ENCODE results near the gene GRIN3A.
A peak's percentile ranks its signal among the peaks of the same experiment; 100 is the strongest.
"Not testable (repeated sequence)": the region's sequence is repeated elsewhere in the genome, so short reads cannot be mapped to it uniquely, and the experiment has no call there.

The GRIN3A gene

DNA sequence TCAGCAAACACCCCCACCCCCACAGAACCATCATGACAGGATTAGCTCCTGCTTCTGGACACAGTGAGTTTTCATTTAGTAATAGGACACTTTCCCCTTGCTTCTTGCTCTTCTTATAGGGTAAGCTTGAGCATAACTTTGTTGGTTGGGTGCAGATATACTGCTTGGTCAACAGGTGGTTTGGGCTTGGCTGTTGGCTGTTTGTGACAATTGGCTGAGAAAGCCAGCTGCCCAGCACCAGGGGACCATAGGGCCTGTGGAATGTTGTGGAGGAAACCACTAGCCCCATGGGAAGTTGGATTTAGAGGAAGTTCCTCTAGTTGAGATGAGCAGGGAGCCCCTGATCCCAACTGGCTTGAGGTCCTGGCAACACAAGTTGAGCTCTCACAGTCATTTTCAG lies 174.2 kb downstream of the GRIN3A start:
- no peak overlapping the region for H3K27ac Mint-ChIP-seq
- H3K27me3 Mint-ChIP-seq (ENCODE audit: low read depth), result no peaks in the 10 kb centered on the region
- H3K9me3 Mint-ChIP-seq, result no peaks in the 10 kb centered on the region
- peaks cover 9% of the 10 kb centered on the region for H3K4me1 Mint-ChIP-seq (ENCODE audit: low read depth)
- peaks cover 53% of the 10 kb centered on the region for H3K36me3 Mint-ChIP-seq (ENCODE audit: low read depth)
- H3K4me3 Mint-ChIP-seq, result no peak overlapping the region

DNA sequence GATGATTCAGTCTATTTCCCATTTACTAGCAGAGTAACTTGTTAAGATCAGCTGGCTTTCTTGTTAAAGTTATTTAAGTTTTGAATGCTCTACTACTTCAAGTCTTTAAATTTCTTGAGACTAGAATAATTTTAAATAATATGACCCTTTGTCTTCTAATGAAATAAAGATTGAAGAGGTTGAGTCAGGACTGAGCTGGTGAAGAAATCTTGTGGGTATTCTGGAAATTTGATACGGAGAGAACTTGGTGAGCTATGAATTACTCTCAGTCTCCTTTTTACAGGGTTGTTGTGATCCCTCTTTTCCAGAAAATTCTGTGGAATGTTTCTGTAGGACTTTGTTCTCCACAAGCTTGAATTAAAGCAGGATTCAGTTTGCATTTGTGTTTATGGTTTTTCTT lies 175.5 kb downstream of the GRIN3A start:
- Mint-ChIP-seq H3K27ac (no peak overlapping the region), H3K4me1 (ENCODE audit: low read depth) (peaks cover 9% of the 10 kb centered on the region), H3K36me3 (ENCODE audit: low read depth) (peaks cover 63% of the 10 kb centered on the region), H3K4me3 (no peak overlapping the region), H3K9me3 (peaks cover 4% of the 10 kb centered on the region), H3K27me3 (ENCODE audit: low read depth) (no peaks in the 10 kb centered on the region)

DNA sequence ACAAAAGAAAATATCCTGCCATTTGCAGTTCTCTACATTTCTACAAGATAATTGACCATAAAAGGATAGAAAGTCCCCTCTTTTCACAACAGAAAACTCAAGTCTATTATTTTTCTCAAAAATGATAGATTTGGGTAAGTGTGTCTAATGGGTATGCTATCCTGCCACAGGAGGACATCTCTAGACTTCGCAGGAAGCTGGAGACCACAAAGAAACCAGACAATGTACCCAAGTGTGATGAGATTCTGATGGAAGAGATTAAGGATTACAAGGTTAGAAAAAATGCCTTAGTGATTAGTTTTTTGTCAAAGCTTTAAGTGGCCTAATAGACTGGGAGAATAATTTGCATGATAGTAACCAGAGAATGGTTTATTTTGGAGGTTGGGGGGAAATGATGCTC lies 176.7 kb downstream of the GRIN3A start:
- no peaks in the 10 kb centered on the region for H3K27me3 Mint-ChIP-seq (ENCODE audit: low read depth)
- no peak overlapping the region for H3K4me3 Mint-ChIP-seq
- H3K27ac Mint-ChIP-seq, result no peak overlapping the region
- H3K9me3 Mint-ChIP-seq, result peaks cover 4% of the 10 kb centered on the region
- peaks cover 8% of the 10 kb centered on the region for H3K4me1 Mint-ChIP-seq (ENCODE audit: low read depth)
- H3K36me3 Mint-ChIP-seq (ENCODE audit: low read depth), result peaks cover 69% of the 10 kb centered on the region

DNA sequence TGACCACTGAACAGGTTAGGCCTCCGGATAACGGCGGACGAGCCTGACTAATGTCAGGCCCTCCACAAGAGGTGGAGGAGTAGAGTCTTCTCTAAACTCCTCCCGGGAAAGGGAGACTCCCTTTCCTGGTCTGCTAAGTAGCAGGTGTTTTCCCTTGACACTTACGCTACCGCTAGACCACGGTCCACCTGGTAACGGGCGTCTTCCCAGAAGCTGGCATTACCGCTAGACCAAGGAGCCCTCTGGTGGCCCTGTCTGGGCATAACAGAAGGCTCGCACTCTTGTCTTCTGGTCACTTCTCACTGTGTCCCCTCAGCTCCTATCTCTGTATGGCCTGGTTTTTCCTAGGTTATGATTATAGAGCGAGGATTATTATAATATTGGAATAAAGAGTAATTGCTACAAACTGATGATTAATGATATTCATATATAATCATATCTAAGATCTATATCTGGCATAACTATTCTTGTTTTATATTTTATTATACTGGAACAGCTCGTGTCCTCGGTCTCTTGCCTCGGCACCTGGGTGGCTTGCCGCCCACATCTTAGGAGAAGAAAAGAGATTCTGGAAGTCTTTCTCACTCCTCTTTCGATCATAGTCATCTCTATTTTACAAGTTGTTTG lies 188.9 kb downstream of the GRIN3A start:
- H3K27ac Mint-ChIP-seq; H3K4me3 Mint-ChIP-seq; H3K27me3 Mint-ChIP-seq (ENCODE audit: low read depth); H3K4me1 Mint-ChIP-seq (ENCODE audit: low read depth); H3K9me3 Mint-ChIP-seq: not testable (repeated sequence)
- peaks cover 69% of the 10 kb centered on the region for H3K36me3 Mint-ChIP-seq (ENCODE audit: low read depth)

DNA sequence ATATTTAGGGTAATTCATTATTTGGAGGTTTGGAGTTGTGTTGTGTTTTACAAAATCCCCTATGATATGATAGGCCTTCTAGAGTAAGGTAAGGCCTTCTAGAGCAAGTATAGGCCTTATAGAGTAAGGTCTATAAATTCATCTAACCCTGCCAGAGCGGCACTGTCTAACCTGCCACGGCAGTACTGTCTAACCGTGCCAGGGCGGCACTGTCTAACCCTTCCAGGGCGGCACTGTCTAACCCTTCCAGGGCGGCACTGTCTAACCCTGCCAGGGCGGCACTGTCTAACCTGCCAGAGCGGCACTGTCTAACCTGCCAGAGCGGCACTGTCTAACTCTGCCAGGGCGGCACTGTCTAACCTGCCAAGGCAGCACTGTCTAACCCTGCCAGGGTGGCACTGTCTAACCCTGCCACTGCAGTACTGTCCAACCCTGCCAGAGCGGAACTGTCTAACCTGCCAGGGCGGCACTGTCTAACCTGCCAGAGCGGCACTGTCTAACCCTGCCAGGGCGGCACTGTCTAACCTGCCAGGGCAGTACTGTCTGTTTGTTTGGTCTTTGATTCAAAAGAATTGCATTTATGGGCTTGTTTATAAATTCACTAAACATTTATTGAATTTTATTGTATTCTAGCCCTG lies 195.2 kb downstream of the GRIN3A start:
- Mint-ChIP-seq H3K4me3 (no peak overlapping the region), H3K36me3 (ENCODE audit: low read depth) (peaks cover 33% of the 10 kb centered on the region), H3K9me3 (no peaks in the 10 kb centered on the region), H3K27ac (no peak overlapping the region), H3K27me3 (ENCODE audit: low read depth) (no peaks in the 10 kb centered on the region), H3K4me1 (ENCODE audit: low read depth) (no peaks in the 10 kb centered on the region)

DNA sequence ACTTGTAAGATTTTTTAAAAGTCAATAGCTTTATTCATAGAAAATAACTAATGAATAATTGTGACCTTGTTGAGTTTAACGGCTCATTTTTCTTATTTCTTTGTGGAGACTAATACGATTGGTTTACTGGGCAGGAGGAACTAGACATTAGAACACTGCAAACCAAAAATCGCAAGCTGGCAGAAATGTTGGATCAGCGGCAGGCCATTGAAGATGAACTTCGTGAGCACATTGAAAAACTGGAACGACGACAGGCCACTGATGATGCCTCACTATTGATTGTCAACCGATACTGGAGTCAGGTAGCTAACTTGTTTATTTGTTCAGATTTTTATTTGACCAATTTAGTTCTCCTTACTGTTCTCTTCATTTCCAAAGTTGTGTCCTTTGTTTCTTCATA lies 198.4 kb downstream of the GRIN3A start:
- Mint-ChIP-seq H3K4me1 (ENCODE audit: low read depth) (peaks cover 8% of the 10 kb centered on the region), H3K9me3 (no peaks in the 10 kb centered on the region), H3K27ac (no peak overlapping the region), H3K4me3 (no peak overlapping the region), H3K27me3 (ENCODE audit: low read depth) (no peaks in the 10 kb centered on the region), H3K36me3 (ENCODE audit: low read depth) (peaks cover 13% of the 10 kb centered on the region)

DNA sequence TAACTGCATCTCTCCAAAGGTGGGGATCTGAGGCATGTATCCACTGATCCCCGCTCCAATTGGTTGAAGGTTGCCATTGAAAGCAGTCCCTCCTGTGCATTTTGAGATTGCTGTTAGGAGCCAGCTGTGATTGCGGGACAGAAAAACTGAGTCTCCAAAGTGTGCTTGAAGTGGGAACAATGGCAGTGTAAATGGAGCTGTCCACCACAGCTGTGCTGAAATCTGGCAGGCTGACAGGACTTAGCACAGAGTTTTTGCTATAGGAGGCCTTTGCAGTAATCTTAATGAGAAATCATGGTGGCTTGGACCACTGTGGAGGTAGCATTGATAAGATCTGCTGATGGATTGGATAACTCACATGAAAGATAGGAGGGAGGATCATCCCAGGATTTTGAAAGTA lies 201.5 kb downstream of the GRIN3A start:
- H3K27me3 Mint-ChIP-seq (ENCODE audit: low read depth), result no peaks in the 10 kb centered on the region
- H3K27ac Mint-ChIP-seq, result no peak overlapping the region
- no peak overlapping the region for H3K4me3 Mint-ChIP-seq
- H3K4me1 Mint-ChIP-seq (ENCODE audit: low read depth), result peaks cover 19% of the 10 kb centered on the region
- H3K9me3 Mint-ChIP-seq, result no peaks in the 10 kb centered on the region
- peaks cover 12% of the 10 kb centered on the region for H3K36me3 Mint-ChIP-seq (ENCODE audit: low read depth)

DNA sequence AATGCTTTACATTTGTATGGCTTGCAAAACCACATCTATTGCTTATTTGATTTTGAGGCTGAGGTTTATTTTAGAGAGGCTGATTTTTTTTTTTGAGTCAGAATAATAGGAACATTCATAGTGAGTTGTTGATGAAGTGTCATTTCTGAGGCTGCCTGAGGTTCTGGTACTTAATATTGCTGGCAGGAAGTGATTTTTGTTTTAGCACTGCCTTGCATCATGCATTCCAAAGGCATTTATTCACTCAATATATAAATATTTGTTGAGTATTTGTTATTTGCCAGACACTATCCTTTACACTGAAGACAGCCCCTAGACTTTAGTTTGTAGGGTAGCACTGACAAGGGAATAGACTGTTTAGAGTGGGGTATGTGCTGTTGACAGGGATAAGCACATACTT lies 202.1 kb downstream of the GRIN3A start:
- peaks cover 12% of the 10 kb centered on the region for H3K36me3 Mint-ChIP-seq (ENCODE audit: low read depth)

DNA sequence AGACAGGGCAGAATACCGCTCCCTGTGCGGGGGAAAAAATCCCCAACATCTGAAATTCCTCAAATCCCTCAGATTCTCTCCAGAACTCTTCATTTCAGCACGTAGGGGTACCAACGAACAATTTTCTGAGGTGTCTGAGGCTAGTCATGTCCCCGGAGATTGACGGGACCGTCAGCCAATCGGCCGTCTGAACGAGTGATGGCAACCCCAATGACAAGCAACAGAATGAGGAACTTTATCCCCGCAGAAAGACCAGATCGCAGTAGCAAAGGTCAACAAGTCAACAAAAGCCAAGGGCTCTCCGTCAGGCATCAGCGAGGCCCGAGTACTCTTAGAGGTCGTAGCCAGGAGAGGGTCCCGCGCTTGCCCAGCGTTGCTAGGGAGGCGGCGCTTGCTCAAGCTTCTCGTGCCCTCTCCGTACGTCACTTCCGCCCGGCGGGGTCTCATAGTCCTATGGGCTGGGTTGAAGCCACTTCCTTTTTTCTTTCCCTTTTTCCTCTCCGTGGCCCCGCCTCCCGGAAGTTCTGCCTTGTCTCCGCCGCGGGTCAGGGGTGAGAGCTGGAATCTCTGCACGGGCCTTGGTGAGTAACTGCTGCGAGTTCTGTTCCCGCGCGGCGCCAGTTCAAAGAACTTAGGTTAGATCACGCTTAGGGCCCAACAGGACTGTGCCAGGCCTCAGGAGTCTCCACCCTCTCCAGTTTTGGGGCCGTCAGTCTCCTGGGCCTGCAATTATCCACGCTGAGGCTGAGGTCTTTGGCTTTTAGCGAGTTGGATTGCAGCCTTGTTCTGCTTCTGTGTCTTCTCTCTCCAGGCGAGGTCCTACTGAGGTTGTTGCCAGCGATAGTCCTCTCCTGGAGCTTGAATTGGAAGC lies 204.9 kb downstream of the GRIN3A start, which contains the start of gene RNF20:
Gene RNF20, plus strand, starts transcription at position 520 of the 871 bp plus-strand sequence. CDS start 1,571 bp downstream, outside the sequence.
- H3K36me3 Mint-ChIP-seq (ENCODE audit: low read depth), result peaks cover 12% of the 10 kb centered on the region
- H3K4me1 Mint-ChIP-seq (ENCODE audit: low read depth), result peaks cover 22% of the 10 kb centered on the region
- peak within 1 kb of the TSS; percentile 100 for H3K27ac Mint-ChIP-seq
- no peaks in the 10 kb centered on the region for H3K9me3 Mint-ChIP-seq
- peak within 1 kb of the TSS; percentile 98 for H3K4me3 Mint-ChIP-seq
- peaks cover 4% of the 10 kb centered on the region for H3K27me3 Mint-ChIP-seq (ENCODE audit: low read depth)

More for the DNA sequence above, 202.1 kb downstream of the GRIN3A start:
- Mint-ChIP-seq H3K9me3 (no peaks in the 10 kb centered on the region), H3K4me1 (ENCODE audit: low read depth) (peaks cover 19% of the 10 kb centered on the region), H3K27me3 (ENCODE audit: low read depth) (no peaks in the 10 kb centered on the region), H3K27ac (no peak overlapping the region), H3K4me3 (no peak overlapping the region)

DNA sequence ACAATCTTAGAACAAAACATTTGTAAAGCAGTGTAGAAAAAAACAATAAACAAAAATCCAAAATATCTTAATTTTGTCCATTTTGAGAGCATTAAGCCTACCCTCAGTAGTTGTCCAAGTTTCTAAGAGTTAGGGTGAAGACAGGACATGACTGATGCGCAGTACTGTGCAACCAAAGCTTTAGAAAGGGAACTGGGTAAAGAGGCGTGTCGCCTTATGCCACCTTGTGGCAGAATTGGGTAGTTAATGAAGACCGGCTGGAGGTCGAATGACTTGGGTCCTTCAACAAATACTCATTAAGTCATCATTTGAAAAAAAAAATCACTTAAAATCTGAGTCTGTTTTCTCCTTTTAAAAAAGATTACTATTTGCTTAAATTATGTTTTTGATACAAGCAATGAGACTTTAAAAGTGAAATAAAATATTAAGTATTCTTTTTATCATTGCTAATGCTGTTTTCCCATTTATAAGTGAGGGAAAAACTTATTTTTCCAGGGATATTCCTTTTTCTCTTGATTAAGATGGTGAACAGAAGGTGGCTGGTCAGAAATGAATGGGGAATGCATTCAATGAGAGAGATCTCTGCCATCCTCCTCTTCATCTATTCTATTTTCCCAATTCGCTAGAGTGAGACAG lies 208.3 kb downstream of the GRIN3A start:
- H3K27ac Mint-ChIP-seq, result no peak overlapping the region
- no peak overlapping the region for H3K4me3 Mint-ChIP-seq
- peaks cover 15% of the 10 kb centered on the region for H3K4me1 Mint-ChIP-seq (ENCODE audit: low read depth)
- H3K9me3 Mint-ChIP-seq, result no peaks in the 10 kb centered on the region
- peaks cover 4% of the 10 kb centered on the region for H3K27me3 Mint-ChIP-seq (ENCODE audit: low read depth)
- H3K36me3 Mint-ChIP-seq (ENCODE audit: low read depth), result peaks cover 5% of the 10 kb centered on the region

DNA sequence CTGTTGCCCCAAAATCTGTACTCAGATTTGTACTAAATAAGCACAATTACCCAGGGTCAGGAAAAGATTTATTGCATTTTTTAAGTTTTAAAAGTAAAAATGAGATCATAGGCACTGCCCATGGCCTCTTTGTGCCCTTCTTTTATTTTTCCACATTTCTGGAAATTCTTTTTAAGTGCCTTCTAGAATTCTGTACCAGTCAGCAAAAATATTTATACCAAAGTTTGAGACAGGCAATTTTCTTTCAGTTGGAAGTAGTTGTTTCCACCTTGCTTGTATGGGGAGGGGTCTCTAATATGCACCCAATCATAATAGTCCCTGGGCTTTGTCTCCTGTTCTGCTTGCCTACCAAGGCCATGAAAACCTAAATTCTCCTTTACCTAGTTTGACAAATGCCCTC lies 210.4 kb downstream of the GRIN3A start:
- Mint-ChIP-seq H3K27ac (no peak overlapping the region), H3K27me3 (ENCODE audit: low read depth) (peaks cover 16% of the 10 kb centered on the region), H3K36me3 (ENCODE audit: low read depth) (no peaks in the 10 kb centered on the region), H3K4me1 (ENCODE audit: low read depth) (peaks cover 6% of the 10 kb centered on the region), H3K4me3 (no peak overlapping the region), H3K9me3 (no peaks in the 10 kb centered on the region)

DNA sequence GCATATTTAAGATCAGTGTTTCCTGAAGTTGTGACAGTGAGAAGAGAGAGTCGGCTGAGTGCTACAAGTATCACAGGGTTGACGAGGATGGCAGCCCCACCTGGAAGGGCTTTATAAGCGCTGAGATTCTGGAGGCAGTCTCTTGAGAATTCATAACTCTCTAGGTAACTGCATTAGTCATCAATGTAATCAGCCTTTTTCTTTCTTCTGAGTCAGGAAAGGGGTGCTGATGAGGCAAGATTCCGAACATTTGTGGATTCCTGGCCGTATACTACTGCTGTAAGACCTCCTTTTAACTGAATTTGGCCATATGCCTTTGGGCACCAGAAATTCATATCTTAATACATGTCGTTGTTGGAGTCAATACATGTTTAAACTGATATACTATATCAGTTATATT lies 211.4 kb downstream of the GRIN3A start:
- Mint-ChIP-seq H3K4me1 (ENCODE audit: low read depth) (peaks cover 3% of the 10 kb centered on the region), H3K27me3 (ENCODE audit: low read depth) (peaks cover 24% of the 10 kb centered on the region), H3K4me3 (no peak overlapping the region)

DNA sequence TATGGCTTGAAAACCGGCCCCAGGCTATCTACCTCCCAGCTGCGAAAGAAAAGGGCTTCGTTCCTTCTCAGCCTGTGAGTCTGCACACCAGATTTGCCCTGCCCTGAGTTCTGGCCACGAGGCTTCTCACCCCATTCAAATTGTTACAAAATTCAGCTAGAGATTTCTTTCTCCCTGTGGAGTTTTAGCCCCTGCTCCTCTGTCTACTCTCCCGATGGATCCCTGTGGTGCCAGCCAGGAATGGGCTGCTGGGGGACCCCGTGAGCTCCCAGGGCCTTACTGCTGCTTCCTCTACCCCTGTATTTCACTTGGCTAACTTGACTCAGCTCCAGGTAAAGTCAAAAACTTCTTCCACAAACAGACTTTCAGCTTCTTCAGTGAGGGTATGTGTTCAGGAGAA lies 214.1 kb downstream of the GRIN3A start:
- no peaks in the 10 kb centered on the region for H3K36me3 Mint-ChIP-seq (ENCODE audit: low read depth)
- peaks cover 6% of the 10 kb centered on the region for H3K4me1 Mint-ChIP-seq (ENCODE audit: low read depth)
- H3K4me3 Mint-ChIP-seq, result no peak overlapping the region
- peaks cover 26% of the 10 kb centered on the region for H3K27me3 Mint-ChIP-seq (ENCODE audit: low read depth)
- no peaks in the 10 kb centered on the region for H3K9me3 Mint-ChIP-seq
- no peak overlapping the region for H3K27ac Mint-ChIP-seq

More for the DNA sequence above, 211.4 kb downstream of the GRIN3A start:
- Mint-ChIP-seq H3K36me3 (ENCODE audit: low read depth) (no peaks in the 10 kb centered on the region), H3K27ac (no peak overlapping the region), H3K9me3 (no peaks in the 10 kb centered on the region)
